Calu3 (cell line): ENCODE measurements around the gene ZNF691. TPM values are rescaled to one million over a fixed set of nuclear protein-coding genes. Genes with fewer than 3 reads are reported as not detected.

Experiments used
- BruUV-seq: library from RNA; stranded (reverse); fragments of 400-500 nt; replicated peaks from 2 replicates; lab custom pipeline; 2021; lab: Mats Ljungman, UMichigan
- CTCF ChIA-PET: fragments of 300-600 bp; sonication (Branson Sonifier 250); formaldehyde crosslinking; loops from one replicate; lab custom pipeline; 2022; ENCODE audit warnings: antibody characterized with exemption; lab: Charles Lee
- DNase-seq: peaks from one replicate; pipeline ENCODE4 v3.0.0; 2022
- H3K27ac Mint-ChIP-seq: one replicate; pipeline ENCODE4 v1.8.0; 2022; ENCODE audit warnings: mixed read lengths; ENCODE audit not compliant: unreplicated experiment
- H3K27me3 Mint-ChIP-seq: one replicate; pipeline ENCODE4 v1.8.0; 2022; ENCODE audit warnings: mixed read lengths; ENCODE audit not compliant: unreplicated experiment
- H3K36me3 Mint-ChIP-seq: one replicate; pipeline ENCODE4 v1.8.0; 2022; ENCODE audit warnings: mild to moderate bottlenecking, moderate library complexity, mixed read lengths; ENCODE audit not compliant: insufficient read depth, unreplicated experiment
- H3K4me1 Mint-ChIP-seq: one replicate; pipeline ENCODE4 v1.8.0; 2022; ENCODE audit warnings: mild to moderate bottlenecking, low read depth, mixed read lengths; ENCODE audit not compliant: unreplicated experiment
- H3K4me3 Mint-ChIP-seq: one replicate; pipeline ENCODE4 v1.8.0; 2022; ENCODE audit warnings: mild to moderate bottlenecking, low read depth, moderate library complexity, mixed read lengths; ENCODE audit not compliant: unreplicated experiment
- H3K9me3 Mint-ChIP-seq: one replicate; pipeline ENCODE4 v1.8.0; 2022; ENCODE audit warnings: low read depth, mixed read lengths; ENCODE audit not compliant: unreplicated experiment
- CTCF ChIP-seq: fragments of 200-600 bp; IDR thresholded peaks from one replicate; pipeline ENCODE4 v1.8.0; 2022; ENCODE audit warnings: antibody characterized with exemption; ENCODE audit not compliant: unreplicated experiment
- intact Hi-C: fragments of 100-400 bp; cut with micrococcal nuclease; formaldehyde crosslinking; loops from one replicate; pipeline ENCODE4 v1.10.0; 2022; ENCODE audit not compliant: unreplicated experiment
- total RNA-seq: library from RNA; stranded (reverse); gene quantifications from 2 replicates; pipeline ENCODE4 v1.2.3, GENCODE V29; 2022

ZNF691 gene
- total RNA-seq, 1 experiment from 2014 or later = 12.0 TPM

GRCh38 chr1:42848823-42849537 lies 2.6 kb downstream of the ZNF691 start:
- H3K27me3 Mint-ChIP-seq = no peaks in the 10 kb centered on the region
- no peak for DNase-seq
- H3K4me3 Mint-ChIP-seq = no peak overlapping the region
- H3K4me1 Mint-ChIP-seq = peaks cover 25% of the 10 kb centered on the region
- no peak for TF ChIP-seq CTCF
- no TSS peak for BruUV-seq
- H3K27ac Mint-ChIP-seq = no peak overlapping the region
- H3K36me3 Mint-ChIP-seq = peaks cover 24% of the 10 kb centered on the region
- H3K9me3 Mint-ChIP-seq = no peaks in the 10 kb centered on the region
- CTCF ChIA-PET = no interaction called here
- intact Hi-C loops = no loop called here

GRCh38 chr1:42849944-42850343 lies 3.5 kb downstream of the ZNF691 start:
- Mint-ChIP-seq H3K4me3 (no peak overlapping the region), H3K9me3 (no peaks in the 10 kb centered on the region), H3K27ac (no peak overlapping the region), H3K27me3 (no peaks in the 10 kb centered on the region), H3K36me3 (peaks cover 24% of the 10 kb centered on the region), H3K4me1 (peaks cover 25% of the 10 kb centered on the region)
- no peak for DNase-seq
- no peak for TF ChIP-seq CTCF
- no TSS peak for BruUV-seq
- CTCF ChIA-PET = no interaction called here
- intact Hi-C loops = no loop called here

- Mint-ChIP-seq H3K36me3 (peaks cover 22% of the 10 kb centered on the region), H3K27me3 (no peaks in the 10 kb centered on the region), H3K9me3 (peaks cover 4% of the 10 kb centered on the region), H3K27ac (no peak overlapping the region), H3K4me1 (peaks cover 25% of the 10 kb centered on the region), H3K4me3 (no peak overlapping the region)
- CTCF ChIA-PET = no interaction called here
- intact Hi-C loops = no loop called here
- no peak for TF ChIP-seq CTCF
- no peak for DNase-seq
- BruUV-seq = no TSS peak
Measured at GRCh38 chr1:42851420-42851819, 5.0 kb downstream of the ZNF691 start.

GRCh38 chr1:42851960-42852607 lies 5.7 kb downstream of the ZNF691 start:
- H3K4me1 Mint-ChIP-seq = peaks cover 20% of the 10 kb centered on the region
- CTCF ChIA-PET = no interaction called here
- H3K27me3 Mint-ChIP-seq = no peaks in the 10 kb centered on the region
- H3K9me3 Mint-ChIP-seq = peaks cover 4% of the 10 kb centered on the region
- H3K36me3 Mint-ChIP-seq = peaks cover 15% of the 10 kb centered on the region
- no peak for TF ChIP-seq CTCF
- DNase-seq = no peak
- intact Hi-C loops = no loop called here
- no peak overlapping the region for H3K4me3 Mint-ChIP-seq
- BruUV-seq = no TSS peak
- H3K27ac Mint-ChIP-seq = no peak overlapping the region
